Smooth muscle cell of trachea (primary cell): ENCODE data around the gene KBTBD6. TPM values are rescaled to one million over a fixed set of nuclear protein-coding genes. Genes with fewer than 3 reads are reported as not detected.

Experiments
- total RNA-seq: library from RNA; depleted of rRNA; stranded (reverse); fragments of >200 nt; gene quantifications from 2 replicates; pipeline ENCODE4 v1.2.1, GENCODE V29; 2014

KBTBD6 gene
- 12.2 and 14.2 TPM in 2 replicates for total RNA-seq

GRCh38 chr13:41132512-41133152 lies at the start of gene KBTBD6:
Gene KBTBD6 (minus strand): TSS chr13:41132802. CDS start chr13:41132511, 291 bp downstream.

Other genes starting within 250 kb of the KBTBD6 start
- 41.2 and 43.8 TPM in 2 replicates for gene ELF1, start 113.5 kb downstream of the KBTBD6 start, total RNA-seq
- gene WBP4, start 71.3 kb downstream of the KBTBD6 start, total RNA-seq: 6.8 and 12.9 TPM in 2 replicates
- gene KBTBD7, start 61.8 kb upstream of the KBTBD6 start, total RNA-seq: 6.7 and 8.1 TPM in 2 replicates
- gene MTRF1, start 130.8 kb upstream of the KBTBD6 start, total RNA-seq: 10.6 and 15.7 TPM in 2 replicates
- gene NAA16, start 178.5 kb upstream of the KBTBD6 start, total RNA-seq: 6.6 and 14.0 TPM in 2 replicates